Suprapubic skin (tissue), 4 donors: Measurements from ENCODE around the gene FGD5.

ENCODE experiments used
- CTCF ChIP-seq, 2 donors: fragments of 200-600 bp in 1 of 2; fragments of 450-650 bp in 1 of 2; sonication (generic) in 1 of 2; IDR thresholded peaks; one replicate each; pipeline ENCODE4 v1.5.1; 2016 to 2019; ENCODE audit warnings: antibody characterized with exemption in 2 of 2, mild to moderate bottlenecking in 1 of 2, moderate library complexity in 1 of 2
- POLR2A ChIP-seq, 2 donors: fragments of 450-650 bp; IDR thresholded peaks; one replicate each; pipeline ENCODE4 v1.6.1; 2017; ENCODE audit warnings: antibody characterized with exemption in 2 of 2, mild to moderate bottlenecking in 2 of 2, moderate library complexity in 2 of 2
- POLR2AphosphoS5 ChIP-seq, 3 donors: sonication (generic); formaldehyde crosslinking; IDR thresholded peaks; one replicate each; pipeline ENCODE4 v1.6.1; 2017; ENCODE audit warnings: antibody characterized with exemption in 3 of 3

GRCh38 chr3:14929310-14930074 lies 110.7 kb downstream of the FGD5 start:
- no peak for TF ChIP-seq CTCF (IDR thresholded peaks at IDR 0.05)
- TF ChIP-seq POLR2AphosphoS5 (IDR thresholded peaks at IDR 0.05), result no peak
- TF ChIP-seq POLR2A (IDR thresholded peaks at IDR 0.05), result no peak
